Fibroblast of lung (primary cell): ENCODE results near the gene RXFP1. TPM values are rescaled to one million over a fixed set of nuclear protein-coding genes. Genes with fewer than 3 reads are reported as not detected.

Experiments
- DNase-seq, 2 donors: peaks; one replicate each; pipeline versions ENCODE4 v3.0.0 to v3.0.0-alpha.2; 2010; ENCODE audit warnings: low read depth in 2 of 2
- H2AFZ ChIP-seq: 2 replicates; pipeline ENCODE4 v1.5.1; 2012; ENCODE audit warnings: low read length, control low read depth, inconsistent platforms
- H3K27ac ChIP-seq: 2 replicates; pipeline ENCODE4 v1.5.1; 2011; ENCODE audit warnings: low read length, control low read depth; ENCODE audit not compliant: insufficient read depth
- H3K27me3 ChIP-seq: 2 replicates; pipeline ENCODE4 v1.5.1; 2011; ENCODE audit warnings: mild to moderate bottlenecking, low read length; ENCODE audit not compliant: control insufficient read depth, insufficient read depth
- H3K36me3 ChIP-seq: 2 replicates; pipeline ENCODE4 v1.5.1; 2011; ENCODE audit warnings: low read length; ENCODE audit not compliant: control insufficient read depth, insufficient read depth
- H3K4me1 ChIP-seq: 2 replicates; pipeline ENCODE4 v1.5.1; 2011; ENCODE audit warnings: low read length; ENCODE audit not compliant: control insufficient read depth, insufficient read depth; ENCODE audit errors: extremely low read depth
- H3K4me2 ChIP-seq: 2 replicates; pipeline ENCODE4 v1.5.1; 2011; ENCODE audit warnings: low read length, control low read depth; ENCODE audit not compliant: insufficient read depth; ENCODE audit errors: extremely low read depth
- H3K4me3 ChIP-seq, 4 experiments: fragments of 200-600 bp in 1 of 4; sonication (generic) in 1 of 4; replicated peaks in 1 of 4; 2 replicates each; pipeline ENCODE4 v1.5.1; 2011 to 2016; ENCODE audit warnings: low read length in 4 of 4, low read depth in 3 of 4, mild to moderate bottlenecking in 3 of 4, control low read depth in 2 of 4, inconsistent platforms in 1 of 4, mixed read lengths in 1 of 4; ENCODE audit not compliant: insufficient read depth in 1 of 4; ENCODE audit errors: control extremely low read depth in 1 of 4
- H3K79me2 ChIP-seq: 2 replicates; pipeline ENCODE4 v1.5.1; 2012; ENCODE audit warnings: mild to moderate bottlenecking, low read length, inconsistent platforms; ENCODE audit not compliant: control insufficient read depth, insufficient read depth
- H3K9ac ChIP-seq: 2 replicates; pipeline ENCODE4 v1.5.1; 2011; ENCODE audit warnings: mild to moderate bottlenecking, low read length, control low read depth; ENCODE audit not compliant: insufficient read depth
- H3K9me3 ChIP-seq: 2 replicates; pipeline ENCODE4 v1.5.1; 2012; ENCODE audit warnings: low read depth, low read length; ENCODE audit not compliant: control insufficient read depth, insufficient read depth
- H4K20me1 ChIP-seq: 2 replicates; pipeline ENCODE4 v1.5.1; 2011; ENCODE audit warnings: low read length; ENCODE audit not compliant: control insufficient read depth, insufficient read depth; ENCODE audit errors: extremely low read depth
- CTCF ChIP-seq, 2 donors: IDR thresholded peaks in 1 of 2; conservative IDR thresholded peaks in 1 of 2; 1 replicate in 1 of 2; 2 replicates in 1 of 2; pipeline ENCODE4 v1.5.1; 2011 to 2012; ENCODE audit warnings: low read length in 2 of 2, control low read depth in 1 of 2, inconsistent platforms in 1 of 2, low read depth in 1 of 2, mild to moderate bottlenecking in 1 of 2
- EZH2 ChIP-seq: IDR thresholded peaks from 2 replicates; pipeline ENCODE4 v1.5.1; 2012; ENCODE audit warnings: low read length, control low read depth, mild to moderate bottlenecking; ENCODE audit errors: missing control alignments
- polyA plus RNA-seq, 2 donors: library from polyadenylated mRNA; depleted of rRNA in 1 of 2; stranded (reverse) in 1 of 2; unstranded in 1 of 2; fragments of >200 nt; gene quantifications; 2 replicates each; pipeline ENCODE4 v1.2.1, GENCODE V29; 2011 to 2012; ENCODE audit warnings: missing spikeins in 1 of 2
- total RNA-seq: library from RNA; depleted of rRNA; stranded (reverse); fragments of >200 nt; gene quantifications from 2 replicates; pipeline ENCODE4 v1.2.1, GENCODE V29; 2014

Gene RXFP1
- total and polyA plus RNA-seq, 2 donors (not counting 1 experiment from before 2014, with no cell fraction given): 0.10 to 1.3 TPM

- no peaks in the 10 kb centered on the region for H3K27me3 ChIP-seq
- H3K36me3 ChIP-seq: no peaks in the 10 kb centered on the region
Measured at GRCh38 chr4:158622251-158622650, 100.6 kb downstream of the RXFP1 start.

GRCh38 chr4:158624889-158625478, 103.3 kb downstream of the RXFP1 start:
- H3K4me2 ChIP-seq: no peak overlapping the region

More at GRCh38 chr4:158622251-158622650, 100.6 kb downstream of the RXFP1 start:
- no peak overlapping the region for H3K9ac ChIP-seq
- peak in 1 of 2 donors; percentile 39 for DNase-seq
- no peak overlapping the region for H3K4me3 ChIP-seq
- no peak overlapping the region for H3K4me2 ChIP-seq
- H3K9me3 ChIP-seq: no peaks in the 10 kb centered on the region
- no peak for TF ChIP-seq EZH2
- H2AFZ ChIP-seq: no peak overlapping the region
- H3K79me2 ChIP-seq: no peaks in the 10 kb centered on the region
- H3K4me1 ChIP-seq: no peaks in the 10 kb centered on the region
- H3K27ac ChIP-seq: no peak overlapping the region
- no peaks in the 10 kb centered on the region for H4K20me1 ChIP-seq

GRCh38 chr4:158625544-158625943, 103.9 kb downstream of the RXFP1 start:
- Histone ChIP-seq H3K9me3 (no peaks in the 10 kb centered on the region), H2AFZ (no peak overlapping the region), H4K20me1 (no peaks in the 10 kb centered on the region), H3K79me2 (no peaks in the 10 kb centered on the region), H3K27ac (no peak overlapping the region), H3K9ac (no peak overlapping the region), H3K36me3 (no peaks in the 10 kb centered on the region), H3K27me3 (no peaks in the 10 kb centered on the region), H3K4me2 (no peak overlapping the region), H3K4me1 (no peaks in the 10 kb centered on the region), H3K4me3 (no peak overlapping the region)
- no peak for DNase-seq
- no peak for TF ChIP-seq CTCF (conservative IDR thresholded peaks at IDR 0.05 in 1 of 2, IDR thresholded peaks at IDR 0.05 in 1 of 2; ENCODE audit: low read depth in 1 of 2, low read length in 2 of 2)
- no peak for TF ChIP-seq EZH2

More at GRCh38 chr4:158624889-158625478, 103.3 kb downstream of the RXFP1 start:
- DNase-seq: peak; percentile 64 to 83
- Histone ChIP-seq H3K27me3 (no peaks in the 10 kb centered on the region), H3K79me2 (no peaks in the 10 kb centered on the region), H3K9ac (no peak overlapping the region), H4K20me1 (no peaks in the 10 kb centered on the region), H3K36me3 (no peaks in the 10 kb centered on the region), H2AFZ (no peak overlapping the region), H3K9me3 (no peaks in the 10 kb centered on the region), H3K4me3 (no peak overlapping the region), H3K4me1 (no peaks in the 10 kb centered on the region), H3K27ac (no peak overlapping the region)
- TF ChIP-seq EZH2: no peak
- TF ChIP-seq CTCF (conservative IDR thresholded peaks at IDR 0.05 in 1 of 2, IDR thresholded peaks at IDR 0.05 in 1 of 2; ENCODE audit: low read depth in 1 of 2, low read length in 2 of 2): peak; percentile 70 to 73
